Neural progenitor cell (in vitro differentiated cells): ENCODE data around the gene CASK.

ENCODE experiments used
- CTCF ChIP-seq: fragments of 200-600 bp; sonication (generic); IDR thresholded peaks from 2 replicates; pipeline ENCODE4 v1.5.1; 2017; ENCODE audit warnings: antibody characterized with exemption, mild to moderate bottlenecking
- EZH2phosphoT487 ChIP-seq: fragments of 200-600 bp; sonication (generic); IDR thresholded peaks from 2 replicates; pipeline ENCODE4 v1.6.1; 2017; ENCODE audit warnings: antibody characterized with exemption

GRCh38 chrX:41718481-41719235 lies 204.7 kb downstream of the CASK start:
- peak; percentile 43 for TF ChIP-seq CTCF
- TF ChIP-seq EZH2phosphoT487: no peak
